Renal cortex interstitium (tissue), 11 donors: ENCODE measurements around the gene TFR2. TPM values are rescaled to one million over a fixed set of nuclear protein-coding genes. Genes with fewer than 3 reads are reported as not detected.
"Not testable (repeated sequence)": the region's sequence is repeated elsewhere in the genome, so short reads cannot be mapped to it uniquely, and the experiment has no call there.

Source experiments
- DNase-seq, 11 donors: peaks; one replicate each; pipeline ENCODE4 v3.0.0-alpha.2; 2013; ENCODE audit warnings: low read depth in 9 of 11, low spot score in 4 of 11; ENCODE audit errors: extremely low read depth in 1 of 11
- polyA plus RNA-seq, 3 donors: library from polyadenylated mRNA; unstranded; fragments of 120-200 nt; gene quantifications; one replicate each; pipeline ENCODE4 v1.2.1, GENCODE V29; 2013; ENCODE audit not compliant: insufficient read length in 3 of 3

TFR2 gene
- polyA plus RNA-seq, 3 donors = 0.95 to 1.1 (median 0.98) TPM

- DNase-seq = no peak
Measured at GRCh38 chr7:100667331-100668068, 26.1 kb upstream of the TFR2 start.

DNA sequence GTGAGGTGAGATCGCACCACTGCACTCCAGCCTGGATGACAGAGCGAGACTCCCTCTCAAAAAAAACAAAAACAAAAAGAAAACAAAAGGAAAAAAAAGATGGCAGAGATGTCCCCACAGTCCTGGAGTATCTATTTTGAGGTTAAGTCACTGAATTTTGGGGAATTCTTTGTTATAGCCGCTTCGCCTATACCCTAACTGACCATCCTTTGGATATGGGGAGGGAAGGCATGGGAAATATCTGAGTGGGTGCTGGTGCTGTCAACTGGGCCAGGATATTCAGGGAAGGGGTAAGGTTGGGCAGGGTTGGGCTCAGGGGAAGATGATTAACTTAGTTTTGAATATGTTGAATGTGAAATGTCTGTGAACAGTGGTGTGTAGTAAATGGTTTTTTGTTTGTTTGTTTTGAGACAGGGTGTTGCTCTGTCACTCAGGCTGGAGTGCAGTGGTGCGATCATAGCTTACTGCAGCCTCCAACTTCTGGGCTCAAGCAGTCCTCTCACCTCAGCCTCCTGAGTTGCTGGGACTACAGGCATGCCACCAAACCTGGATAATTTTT lies 23.9 kb upstream of the TFR2 start:
- no peak for DNase-seq

GRCh38 chr7:100662194-100662776 lies 20.9 kb upstream of the TFR2 start:
- DNase-seq = not testable (repeated sequence)

DNA sequence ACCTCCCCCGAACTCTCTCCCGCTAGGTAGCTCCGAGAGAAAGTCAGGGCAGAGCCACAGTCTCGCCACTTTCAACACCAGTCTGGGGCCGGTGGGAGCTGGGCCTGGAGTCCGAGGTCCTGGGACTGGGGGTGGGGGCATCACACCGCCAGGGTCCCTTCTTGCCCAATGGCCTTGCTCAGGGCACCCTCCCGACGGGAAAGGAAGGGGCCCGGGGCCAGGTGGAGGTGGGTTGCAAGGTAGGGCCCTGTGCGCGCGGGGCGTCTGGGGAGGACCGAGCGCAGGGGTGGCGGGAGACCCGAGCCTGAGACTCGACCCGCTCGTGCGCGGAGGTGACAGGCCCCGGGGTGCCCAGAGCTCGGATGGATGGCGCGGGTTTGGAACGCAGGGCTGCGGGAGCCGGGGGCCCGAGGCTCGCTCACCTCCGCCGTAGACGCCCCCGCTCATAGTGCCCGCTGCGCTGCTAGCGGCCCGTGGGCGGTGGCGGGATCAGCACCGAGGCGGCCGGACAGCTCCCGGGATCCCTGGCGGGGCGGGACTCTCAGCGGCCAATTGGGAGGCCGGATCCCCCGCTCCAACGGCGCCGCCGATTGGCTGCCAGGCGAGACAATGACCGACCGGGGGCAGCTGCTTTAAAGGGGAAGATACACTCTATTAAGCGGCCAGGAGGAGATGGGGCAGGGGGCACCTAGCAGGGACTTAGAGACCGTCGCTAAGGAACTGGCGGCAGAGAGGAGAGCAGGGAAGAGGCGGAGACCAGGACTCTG lies 14.7 kb upstream of the TFR2 start, which contains the start of gene ACTL6B:
ACTL6B (minus strand) TSS at position 541 of the 767 bp plus-strand sequence; CDS start at position 447, 94 bp downstream.
- peak in 5 of 11 donors; percentile 28 to 52 (median 34) for DNase-seq

- no peak for DNase-seq
Measured at GRCh38 chr7:100654908-100655831, 13.8 kb upstream of the TFR2 start.

- DNase-seq = no peak
Measured at GRCh38 chr7:100649826-100650565, 8.6 kb upstream of the TFR2 start.

DNA sequence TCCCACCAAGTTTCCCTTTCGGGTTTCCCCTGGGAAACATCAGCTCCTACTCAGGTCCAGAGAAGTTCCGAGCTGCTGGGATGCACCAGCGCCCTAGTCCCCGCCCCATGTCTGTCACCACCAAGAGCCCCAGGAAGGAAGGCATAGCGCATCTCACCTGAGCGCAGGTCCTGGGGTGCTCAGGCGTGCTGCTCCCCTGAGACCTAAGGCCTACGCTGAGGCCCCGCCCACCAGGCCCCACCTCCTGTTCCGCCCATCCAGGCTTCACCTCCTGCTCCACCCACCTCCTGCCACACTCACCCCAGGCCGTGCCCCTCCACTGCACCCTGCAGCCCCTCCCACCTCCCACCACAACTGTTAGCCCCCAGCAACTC lies 1.2 kb upstream of the TFR2 start:
- no peak for DNase-seq

- DNase-seq = no peak
Measured at GRCh38 chr7:100641860-100642533, 645 bp upstream of the TFR2 start.

- DNase-seq = no peak
Measured at GRCh38 chr7:100640517-100641440, 573 bp downstream of the TFR2 start.

DNA sequence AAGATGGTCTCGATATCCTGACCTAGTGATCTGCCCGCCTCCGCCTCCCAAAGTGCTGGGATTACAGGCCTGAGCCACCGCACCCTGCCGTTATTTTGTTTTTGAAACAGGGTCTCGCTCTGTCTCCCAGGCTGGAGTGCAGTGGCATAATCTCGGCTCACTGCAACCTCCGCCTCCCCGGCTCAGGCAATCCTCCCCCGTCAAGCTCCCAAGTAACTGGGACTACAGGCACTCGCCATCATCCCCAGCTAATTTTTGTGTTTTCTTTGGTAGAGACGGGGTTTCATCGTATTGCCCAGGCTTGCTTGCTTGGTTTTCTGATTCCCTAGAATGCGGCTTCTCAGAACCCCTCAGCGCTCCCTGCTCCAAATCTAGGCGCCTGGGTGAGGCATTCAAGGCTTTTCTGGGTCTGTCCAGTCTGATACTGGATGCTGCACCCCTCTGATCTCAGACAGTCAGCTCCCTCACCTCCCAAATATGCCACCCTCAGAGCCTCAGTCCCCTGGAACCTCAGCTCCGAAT lies 1.3 kb downstream of the TFR2 start:
- no peak for DNase-seq

- no peak for DNase-seq
Measured at GRCh38 chr7:100632951-100633717, 8.2 kb downstream of the TFR2 start.

- no peak for DNase-seq
Measured at GRCh38 chr7:100630066-100630465, 11.3 kb downstream of the TFR2 start.

DNA sequence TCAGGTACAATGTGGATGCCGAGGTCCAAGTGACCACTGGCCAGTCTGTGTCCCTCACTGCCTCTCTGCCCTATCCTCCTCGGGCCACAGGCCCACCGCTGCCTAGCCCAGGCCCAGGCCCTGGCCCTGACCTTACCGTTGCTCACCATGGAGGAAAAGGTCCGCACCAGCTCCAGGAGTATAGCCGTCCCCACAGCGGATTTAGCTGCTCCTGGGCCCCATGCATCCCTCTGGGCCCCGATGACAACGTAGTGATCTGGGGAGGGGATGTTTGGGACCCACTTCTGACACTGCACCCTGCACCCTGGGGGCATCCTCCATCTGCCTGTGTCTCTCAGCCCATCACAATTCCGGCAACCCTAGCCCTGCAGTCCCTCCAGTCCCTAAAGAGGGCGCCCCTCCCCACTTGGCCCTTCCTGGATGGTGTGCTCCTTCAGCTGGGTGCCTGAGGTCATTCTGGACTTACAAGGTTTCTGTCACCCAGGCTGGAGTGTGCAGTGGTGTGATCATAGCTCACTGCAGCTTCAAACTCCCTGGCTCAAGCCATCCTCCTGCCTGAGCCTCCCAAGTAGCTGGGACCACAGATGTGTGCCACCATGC lies 12.1 kb downstream of the TFR2 start:
- DNase-seq = no peak

DNA sequence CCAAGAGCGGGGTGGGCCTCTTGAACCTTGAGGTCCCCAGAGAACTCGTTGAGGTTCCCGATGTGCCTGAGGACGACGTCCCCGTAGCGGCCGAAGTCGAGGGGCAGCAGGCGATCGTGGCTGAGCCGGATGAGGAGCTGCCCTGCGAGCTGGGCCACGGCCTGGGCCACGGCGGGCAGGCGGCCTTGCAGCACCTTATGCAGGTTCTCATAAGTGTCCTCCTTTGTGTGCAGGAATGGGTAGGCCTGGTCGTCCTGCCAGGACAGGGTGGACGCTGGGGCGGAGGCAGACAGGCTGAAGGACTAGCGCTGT lies 14.2 kb downstream of the TFR2 start:
- no peak for DNase-seq

- peak in 2 of 11 donors; percentile 56 to 68 for DNase-seq
Measured at GRCh38 chr7:100626530-100627237, 14.7 kb downstream of the TFR2 start.
